ENCODE results near the gene USB1. TPM values are rescaled to one million over a fixed set of nuclear protein-coding genes. Genes with fewer than 3 reads are reported as not detected.

The USB1 gene
- total RNA-seq, 1 experiment from 2014 or later: 73.1 TPM

- Histone ChIP-seq H3K9ac (ENCODE audit: low read length) (no peak overlapping the region), H3K27me3 (ENCODE audit: insufficient read depth, low read length) (no peaks in the 10 kb centered on the region), H3K4me1 (ENCODE audit: control insufficient read depth in 1 of 2, insufficient read depth in 2 of 2, low read length in 2 of 2) (peaks cover 13 to 27% of the 10 kb centered on the region in 2 experiments; a peak in 3 of 4 replicates), H3K9me2 (ENCODE audit: insufficient read depth) (no peaks in the 10 kb centered on the region), H3K79me2 (ENCODE audit: insufficient read depth, low read length) (no peaks in the 10 kb centered on the region), H3K4me3 (replicated peaks in 1 of 2; ENCODE audit: low read depth in 1 of 2, low read length in 2 of 2) (no peak overlapping the region), H4K20me1 (ENCODE audit: insufficient read depth) (no peaks in the 10 kb centered on the region), H3K36me3 (ENCODE audit: control insufficient read depth in 1 of 2, insufficient read depth in 2 of 2, low read length in 2 of 2) (no peaks in the 10 kb centered on the region), H3K4me2 (ENCODE audit: low read length) (no peak overlapping the region), H3K27ac (ENCODE audit: low read depth, low read length) (no peak overlapping the region), H3K9me3 (ENCODE audit: control insufficient read depth in 1 of 2, insufficient read depth in 1 of 2, low read depth in 1 of 2, low read length in 2 of 2) (no peaks in the 10 kb centered on the region), H2AFZ (ENCODE audit: low read depth, low read length, poor library complexity, severe bottlenecking) (no peak overlapping the region)
- CTCF ChIA-PET: no interaction called here
- RAD21 ChIA-PET (ENCODE audit: low non-redundant PET in 1 of 2, low total read pairs in 2 of 2, uncharacterized antibody in 2 of 2, unreplicated experiment in 2 of 2): no interaction called here
- POLR2A ChIA-PET: no interaction called here
- DNase-seq (ENCODE audit: low read depth, low spot score): peak; percentile 37
- BruUV-seq (replicated peaks): no TSS peak
- TF ChIP-seq RAD21 (IDR thresholded peaks at IDR 0.05; ENCODE audit: low read depth) (peak; percentile 64), EZH2 (IDR thresholded peaks at IDR 0.05) (no peak), EGR1 (IDR thresholded peaks at IDR 0.05; ENCODE audit: low read depth) (no peak), CBX3 (IDR thresholded peaks at IDR 0.05; ENCODE audit: low read depth) (no peak), TCF7L2 (IDR thresholded peaks at IDR 0.05; ENCODE audit: borderline replicate concordance, extremely low read depth, insufficient read depth, insufficient read length) (no peak), EZH2phosphoT487 (IDR thresholded peaks at IDR 0.05; ENCODE audit: borderline replicate concordance) (no peak), CEBPB (IDR thresholded peaks at IDR 0.05; ENCODE audit: low read depth) (no peak)
- TF ChIP-seq, protein P1, sequence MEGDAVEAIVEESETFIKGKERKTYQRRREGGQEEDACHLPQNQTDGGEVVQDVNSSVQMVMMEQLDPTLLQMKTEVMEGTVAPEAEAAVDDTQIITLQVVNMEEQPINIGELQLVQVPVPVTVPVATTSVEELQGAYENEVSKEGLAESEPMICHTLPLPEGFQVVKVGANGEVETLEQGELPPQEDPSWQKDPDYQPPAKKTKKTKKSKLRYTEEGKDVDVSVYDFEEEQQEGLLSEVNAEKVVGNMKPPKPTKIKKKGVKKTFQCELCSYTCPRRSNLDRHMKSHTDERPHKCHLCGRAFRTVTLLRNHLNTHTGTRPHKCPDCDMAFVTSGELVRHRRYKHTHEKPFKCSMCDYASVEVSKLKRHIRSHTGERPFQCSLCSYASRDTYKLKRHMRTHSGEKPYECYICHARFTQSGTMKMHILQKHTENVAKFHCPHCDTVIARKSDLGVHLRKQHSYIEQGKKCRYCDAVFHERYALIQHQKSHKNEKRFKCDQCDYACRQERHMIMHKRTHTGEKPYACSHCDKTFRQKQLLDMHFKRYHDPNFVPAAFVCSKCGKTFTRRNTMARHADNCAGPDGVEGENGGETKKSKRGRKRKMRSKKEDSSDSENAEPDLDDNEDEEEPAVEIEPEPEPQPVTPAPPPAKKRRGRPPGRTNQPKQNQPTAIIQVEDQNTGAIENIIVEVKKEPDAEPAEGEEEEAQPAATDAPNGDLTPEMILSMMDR (IDR thresholded peaks at IDR 0.05 in 2 of 3, conservative IDR thresholded peaks at IDR 0.05 in 1 of 3; ENCODE audit: borderline replicate concordance in 1 of 3, insufficient read depth in 1 of 3, low read depth in 2 of 3, low read length in 2 of 3): peak; percentile 58 to 69 (median 65); a peak in 5 of 6 replicates
- ATAC-seq: peak; percentile 89
- intact Hi-C loops (cut with micrococcal nuclease): loop anchor here (2.0 kb wide), 1 partner anchor 238 kb away; no protein-coding TSS in a partner anchor
Measured at GRCh38 chr16:57994778-57995177, 6.4 kb upstream of the USB1 start.

Measured in HCT116 (cell line).